ENCODE results near the gene IGFN1.

The IGFN1 gene

GRCh38 chr1:201267481-201268229, 77.0 kb downstream of the IGFN1 start:
- DNase-seq: no peak

GRCh38 chr1:201268604-201269151, 78.1 kb downstream of the IGFN1 start:
- DNase-seq: no peak

GRCh38 chr1:201269281-201269680, 78.7 kb downstream of the IGFN1 start:
- no peak for DNase-seq

GRCh38 chr1:201269900-201270410, 79.3 kb downstream of the IGFN1 start:
- no peak for DNase-seq

- DNase-seq: no peak
Measured at GRCh38 chr1:201270616-201271390, 80.2 kb downstream of the IGFN1 start.

- DNase-seq: no peak
Measured at GRCh38 chr1:201272799-201273198, 82.2 kb downstream of the IGFN1 start.

- DNase-seq: no peak
Measured at GRCh38 chr1:201274616-201275252, 84.1 kb downstream of the IGFN1 start.

- no peak for DNase-seq
Measured at GRCh38 chr1:201275253-201275666, 84.6 kb downstream of the IGFN1 start.

- no peak for DNase-seq
Measured at GRCh38 chr1:201276891-201277290, 86.3 kb downstream of the IGFN1 start.

- DNase-seq: no peak
Measured at GRCh38 chr1:201277441-201277840, 86.8 kb downstream of the IGFN1 start.
